ENCODE data around the gene TBL1X. TPM values are rescaled to one million over a fixed set of nuclear protein-coding genes. Genes with fewer than 3 reads are reported as not detected.

TBL1X gene
- total and polyA plus RNA-seq, 2 donors = 6.8 to 11.5 TPM

DNA sequence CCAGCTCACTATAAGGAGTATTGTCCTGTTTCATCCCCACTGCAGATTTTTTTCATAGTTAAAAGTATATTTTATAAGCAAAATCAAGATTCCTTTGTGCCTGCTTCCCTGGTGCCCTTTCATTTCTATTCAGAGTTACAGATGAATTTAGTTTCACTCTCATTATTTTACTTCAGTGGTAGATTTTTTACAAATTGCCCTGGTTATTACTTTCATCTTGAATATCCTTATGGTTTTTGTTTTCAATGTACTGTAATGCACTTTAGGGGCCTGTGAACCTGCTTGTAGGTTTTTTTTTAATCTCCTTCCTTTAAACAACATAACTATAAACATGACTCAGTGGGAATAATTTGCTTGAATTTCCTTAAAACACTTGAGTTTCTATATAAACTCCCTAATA is 174.0 kb downstream of the TBL1X start:
- no peak for DNase-seq (ENCODE audit: low read depth in 6 of 9, low spot score in 9 of 9)

GRCh38 chrX:9642270-9642995 is 177.6 kb downstream of the TBL1X start:
- H3K4me1 ChIP-seq (ENCODE audit: control insufficient read depth in 2 of 2, insufficient read depth in 2 of 2, low read length in 2 of 2) = peaks cover 6 to 32% of the 10 kb centered on the region in 2 donors
- DNase-seq (ENCODE audit: low read depth in 6 of 9, low spot score in 9 of 9) = peak in 8 of 9 donors; percentile 9 to 68 (median 23)
- H3K27me3 ChIP-seq (ENCODE audit: control insufficient read depth in 2 of 2, insufficient read depth in 1 of 2, low read length in 1 of 2) = no peaks in the 10 kb centered on the region
- H3K36me3 ChIP-seq (ENCODE audit: control insufficient read depth in 2 of 2, insufficient read depth in 2 of 2, low read length in 1 of 2) = no peaks in the 10 kb centered on the region
- peaks cover 0 to 4% of the 10 kb centered on the region in 2 donors for H3K9me3 ChIP-seq (ENCODE audit: control insufficient read depth in 2 of 2, insufficient read depth in 1 of 2, low read length in 1 of 2)
- H3K4me3 ChIP-seq (ENCODE audit: low read length in 2 of 2) = no peak overlapping the region
- H3K27ac ChIP-seq (ENCODE audit: low read depth in 1 of 2, low read length in 1 of 2) = peak overlapping the region in 1 of 2 donors; percentile 78
- 49% methylated on average over 14 of the region's 14 CpGs for WGBS

More for the DNA sequence above, 174.0 kb downstream of the TBL1X start:
- no peaks in the 10 kb centered on the region for H3K27me3 ChIP-seq (ENCODE audit: control insufficient read depth in 2 of 2, insufficient read depth in 1 of 2, low read length in 1 of 2)
- H3K4me3 ChIP-seq (ENCODE audit: low read length in 2 of 2) = no peak overlapping the region
- H3K9me3 ChIP-seq (ENCODE audit: control insufficient read depth in 2 of 2, insufficient read depth in 1 of 2, low read length in 1 of 2) = peaks cover 0 to 4% of the 10 kb centered on the region in 2 donors
- no peaks in the 10 kb centered on the region for H3K36me3 ChIP-seq (ENCODE audit: control insufficient read depth in 2 of 2, insufficient read depth in 2 of 2, low read length in 1 of 2)
- H3K27ac ChIP-seq (ENCODE audit: low read depth in 1 of 2, low read length in 1 of 2) = no peak overlapping the region
- peaks cover 4 to 17% of the 10 kb centered on the region in 2 donors for H3K4me1 ChIP-seq (ENCODE audit: control insufficient read depth in 2 of 2, insufficient read depth in 2 of 2, low read length in 2 of 2)

DNA sequence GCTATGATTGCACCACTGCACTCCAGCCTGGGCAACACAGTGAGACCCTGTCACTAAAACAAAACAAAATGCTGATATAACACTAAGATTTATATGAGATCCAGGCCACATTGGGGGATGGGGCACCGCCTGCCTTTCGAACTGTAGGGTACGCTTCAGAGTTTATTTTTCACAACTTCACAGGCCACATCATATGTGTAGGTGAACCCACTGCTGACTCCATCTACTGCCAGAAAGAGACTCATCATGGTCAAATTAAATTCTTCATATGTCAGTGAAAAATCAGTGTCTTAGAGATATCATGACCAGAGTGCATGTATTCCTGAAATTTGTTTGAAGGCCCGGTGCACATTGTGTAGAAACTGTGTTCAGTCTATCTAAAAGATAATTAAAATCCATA is 178.9 kb downstream of the TBL1X start:
- Histone ChIP-seq H3K4me1 (ENCODE audit: control insufficient read depth in 2 of 2, insufficient read depth in 2 of 2, low read length in 2 of 2) (peaks cover 6 to 32% of the 10 kb centered on the region in 2 donors), H3K36me3 (ENCODE audit: control insufficient read depth in 2 of 2, insufficient read depth in 2 of 2, low read length in 1 of 2) (no peaks in the 10 kb centered on the region), H3K27ac (ENCODE audit: low read depth in 1 of 2, low read length in 1 of 2) (no peak overlapping the region), H3K4me3 (ENCODE audit: low read length in 2 of 2) (no peak overlapping the region), H3K27me3 (ENCODE audit: control insufficient read depth in 2 of 2, insufficient read depth in 1 of 2, low read length in 1 of 2) (no peaks in the 10 kb centered on the region), H3K9me3 (ENCODE audit: control insufficient read depth in 2 of 2, insufficient read depth in 1 of 2, low read length in 1 of 2) (peaks cover 0 to 4% of the 10 kb centered on the region in 2 donors)
- WGBS = 97% methylated on average over 4 of the region's 4 CpGs
- no peak for DNase-seq (ENCODE audit: low read depth in 6 of 9, low spot score in 9 of 9)

- Histone ChIP-seq H3K4me1 (ENCODE audit: control insufficient read depth in 2 of 2, insufficient read depth in 2 of 2, low read length in 2 of 2) (peaks cover 6 to 32% of the 10 kb centered on the region in 2 donors), H3K9me3 (ENCODE audit: control insufficient read depth in 2 of 2, insufficient read depth in 1 of 2, low read length in 1 of 2) (peaks cover 0 to 4% of the 10 kb centered on the region in 2 donors), H3K27me3 (ENCODE audit: control insufficient read depth in 2 of 2, insufficient read depth in 1 of 2, low read length in 1 of 2) (no peaks in the 10 kb centered on the region), H3K36me3 (ENCODE audit: control insufficient read depth in 2 of 2, insufficient read depth in 2 of 2, low read length in 1 of 2) (no peaks in the 10 kb centered on the region), H3K4me3 (ENCODE audit: low read length in 2 of 2) (no peak overlapping the region), H3K27ac (ENCODE audit: low read depth in 1 of 2, low read length in 1 of 2) (no peak overlapping the region)
- 18% methylated on average over 6 of the region's 6 CpGs for WGBS
- DNase-seq (ENCODE audit: low read depth in 6 of 9, low spot score in 9 of 9) = peak in 5 of 9 donors; percentile 15 to 71 (median 28)
These were observed 179.5 kb downstream of the TBL1X start for GRCh38 chrX:9644335-9644734.

- peaks cover 6 to 32% of the 10 kb centered on the region in 2 donors for H3K4me1 ChIP-seq (ENCODE audit: control insufficient read depth in 2 of 2, insufficient read depth in 2 of 2, low read length in 2 of 2)
- DNase-seq (ENCODE audit: low read depth in 6 of 9, low spot score in 9 of 9) = no peak
- peaks cover 0 to 4% of the 10 kb centered on the region in 2 donors for H3K9me3 ChIP-seq (ENCODE audit: control insufficient read depth in 2 of 2, insufficient read depth in 1 of 2, low read length in 1 of 2)
- H3K4me3 ChIP-seq (ENCODE audit: low read length in 2 of 2) = no peak overlapping the region
- WGBS = 95% methylated on average over 12 of the region's 12 CpGs
- no peaks in the 10 kb centered on the region for H3K36me3 ChIP-seq (ENCODE audit: control insufficient read depth in 2 of 2, insufficient read depth in 2 of 2, low read length in 1 of 2)
- no peak overlapping the region for H3K27ac ChIP-seq (ENCODE audit: low read depth in 1 of 2, low read length in 1 of 2)
- no peaks in the 10 kb centered on the region for H3K27me3 ChIP-seq (ENCODE audit: control insufficient read depth in 2 of 2, insufficient read depth in 1 of 2, low read length in 1 of 2)
These were observed 181.8 kb downstream of the TBL1X start for GRCh38 chrX:9646471-9647224.

DNA sequence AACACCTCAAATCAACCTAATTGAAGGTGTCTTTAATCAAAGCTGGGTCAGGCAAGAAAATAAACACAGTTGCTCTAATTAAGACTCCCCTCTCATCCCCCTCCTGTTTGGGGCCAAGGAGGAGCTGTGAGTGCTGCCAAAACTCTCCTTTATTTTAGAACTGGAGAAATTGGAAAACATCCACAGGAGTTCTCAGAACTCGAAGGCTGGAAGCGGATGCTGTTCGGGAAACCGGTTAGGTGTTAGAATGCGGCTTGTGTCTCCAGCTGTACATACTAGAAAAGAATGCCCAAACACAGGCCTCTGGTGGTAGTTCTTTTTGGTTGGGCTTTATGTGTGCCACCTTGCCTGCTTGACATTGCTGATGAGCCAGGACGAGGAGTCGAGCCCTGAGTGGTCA is 182.6 kb downstream of the TBL1X start:
- H3K4me1 ChIP-seq (ENCODE audit: control insufficient read depth in 2 of 2, insufficient read depth in 2 of 2, low read length in 2 of 2) = peaks cover 6 to 28% of the 10 kb centered on the region in 2 donors
- H3K36me3 ChIP-seq (ENCODE audit: control insufficient read depth in 2 of 2, insufficient read depth in 2 of 2, low read length in 1 of 2) = no peaks in the 10 kb centered on the region
- 92% methylated on average over 7 of the region's 7 CpGs for WGBS
- no peaks in the 10 kb centered on the region for H3K27me3 ChIP-seq (ENCODE audit: control insufficient read depth in 2 of 2, insufficient read depth in 1 of 2, low read length in 1 of 2)
- H3K27ac ChIP-seq (ENCODE audit: low read depth in 1 of 2, low read length in 1 of 2) = no peak overlapping the region
- DNase-seq (ENCODE audit: low read depth in 6 of 9, low spot score in 9 of 9) = no peak
- H3K4me3 ChIP-seq (ENCODE audit: low read length in 2 of 2) = no peak overlapping the region
- peaks cover 0 to 4% of the 10 kb centered on the region in 2 donors for H3K9me3 ChIP-seq (ENCODE audit: control insufficient read depth in 2 of 2, insufficient read depth in 1 of 2, low read length in 1 of 2)

DNA sequence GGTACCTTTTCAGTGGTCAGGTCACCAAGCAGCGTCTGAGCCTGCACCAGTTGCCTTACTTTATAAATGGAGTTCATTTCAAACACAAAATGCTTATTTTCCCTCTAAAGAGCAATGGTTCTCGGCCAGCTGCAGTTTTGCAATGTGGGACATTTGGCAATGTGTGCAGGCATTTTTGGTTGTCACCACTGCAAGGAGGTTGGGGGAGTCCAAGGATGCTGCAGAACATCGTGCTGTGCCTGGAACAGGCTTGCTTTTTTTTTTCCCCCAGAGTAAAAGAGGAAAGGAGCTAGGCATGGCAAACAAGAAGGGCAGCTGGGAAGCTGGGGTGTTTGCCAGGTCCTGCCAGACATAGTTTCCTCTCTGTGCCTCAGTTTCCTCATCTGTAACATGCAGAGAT is 185.2 kb downstream of the TBL1X start:
- peaks cover 10 to 13% of the 10 kb centered on the region in 2 donors for H3K36me3 ChIP-seq (ENCODE audit: control insufficient read depth in 2 of 2, insufficient read depth in 2 of 2, low read length in 1 of 2)
- H3K27ac ChIP-seq (ENCODE audit: low read depth in 1 of 2, low read length in 1 of 2) = no peak overlapping the region
- DNase-seq (ENCODE audit: low read depth in 6 of 9, low spot score in 9 of 9) = no peak
- peaks cover 0 to 3% of the 10 kb centered on the region in 2 donors for H3K4me1 ChIP-seq (ENCODE audit: control insufficient read depth in 2 of 2, insufficient read depth in 2 of 2, low read length in 2 of 2)
- WGBS = 97% methylated on average over 3 of the region's 3 CpGs
- H3K27me3 ChIP-seq (ENCODE audit: control insufficient read depth in 2 of 2, insufficient read depth in 1 of 2, low read length in 1 of 2) = no peaks in the 10 kb centered on the region
- H3K9me3 ChIP-seq (ENCODE audit: control insufficient read depth in 2 of 2, insufficient read depth in 1 of 2, low read length in 1 of 2) = no peaks in the 10 kb centered on the region
- no peak overlapping the region for H3K4me3 ChIP-seq (ENCODE audit: low read length in 2 of 2)

DNA sequence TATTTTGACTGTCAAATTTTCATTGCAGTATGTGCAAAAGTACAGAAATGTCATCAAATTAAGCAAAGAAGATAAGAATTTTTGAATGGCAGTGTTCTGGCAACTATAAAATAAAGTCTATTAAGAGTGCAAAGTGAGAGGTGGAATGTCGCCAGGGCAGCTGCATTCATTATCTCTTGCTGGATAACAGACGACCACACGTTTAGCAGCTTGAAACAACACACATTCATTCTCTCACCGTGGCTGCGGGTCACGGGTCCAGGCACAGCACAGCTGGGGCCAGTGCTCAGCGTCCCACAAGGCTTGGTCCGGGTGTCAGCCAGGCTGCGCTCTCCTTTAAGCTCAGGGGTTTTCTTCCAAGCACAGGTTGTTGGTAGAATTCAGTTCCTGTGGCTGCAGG is 186.9 kb downstream of the TBL1X start:
- H3K4me3 ChIP-seq (ENCODE audit: low read length in 2 of 2) = no peak overlapping the region
- DNase-seq (ENCODE audit: low read depth in 6 of 9, low spot score in 9 of 9) = no peak
- no peak overlapping the region for H3K27ac ChIP-seq (ENCODE audit: low read depth in 1 of 2, low read length in 1 of 2)
- H3K27me3 ChIP-seq (ENCODE audit: control insufficient read depth in 2 of 2, insufficient read depth in 1 of 2, low read length in 1 of 2) = no peaks in the 10 kb centered on the region
- H3K9me3 ChIP-seq (ENCODE audit: control insufficient read depth in 2 of 2, insufficient read depth in 1 of 2, low read length in 1 of 2) = no peaks in the 10 kb centered on the region
- H3K36me3 ChIP-seq (ENCODE audit: control insufficient read depth in 2 of 2, insufficient read depth in 2 of 2, low read length in 1 of 2) = peaks cover 12 to 18% of the 10 kb centered on the region in 2 donors
- WGBS = 92% methylated on average over 9 of the region's 9 CpGs
- H3K4me1 ChIP-seq (ENCODE audit: control insufficient read depth in 2 of 2, insufficient read depth in 2 of 2, low read length in 2 of 2) = no peaks in the 10 kb centered on the region

DNA sequence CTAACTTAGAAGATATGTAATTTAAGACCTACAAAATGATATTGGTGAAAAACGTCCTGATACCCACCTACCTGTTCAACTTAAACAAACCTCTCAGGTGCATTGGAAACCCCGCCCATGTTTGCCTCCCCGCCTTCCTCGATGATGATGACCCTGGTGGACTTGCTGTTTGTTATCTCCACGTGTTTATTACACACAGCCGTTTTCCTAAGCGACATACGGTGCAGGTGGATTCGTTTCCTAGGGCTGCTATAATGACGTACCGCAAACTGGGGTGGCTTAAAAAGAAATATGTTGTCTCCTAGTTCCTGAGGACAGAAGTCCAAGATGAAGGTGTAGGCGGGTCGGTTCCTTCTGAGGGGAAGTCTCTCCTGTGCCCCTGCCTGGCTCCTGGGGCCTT is 190.1 kb downstream of the TBL1X start:
- Histone ChIP-seq H3K36me3 (ENCODE audit: control insufficient read depth in 2 of 2, insufficient read depth in 2 of 2, low read length in 1 of 2) (peaks cover 18 to 27% of the 10 kb centered on the region in 2 donors), H3K4me1 (ENCODE audit: control insufficient read depth in 2 of 2, insufficient read depth in 2 of 2, low read length in 2 of 2) (no peaks in the 10 kb centered on the region), H3K27ac (ENCODE audit: low read depth in 1 of 2, low read length in 1 of 2) (no peak overlapping the region), H3K9me3 (ENCODE audit: control insufficient read depth in 2 of 2, insufficient read depth in 1 of 2, low read length in 1 of 2) (no peaks in the 10 kb centered on the region), H3K4me3 (ENCODE audit: low read length in 2 of 2) (no peak overlapping the region), H3K27me3 (ENCODE audit: control insufficient read depth in 2 of 2, insufficient read depth in 1 of 2, low read length in 1 of 2) (no peaks in the 10 kb centered on the region)
- 98% methylated on average over 13 of the region's 13 CpGs for WGBS
- DNase-seq (ENCODE audit: low read depth in 6 of 9, low spot score in 9 of 9) = no peak
